Muscle of back (tissue), 11 donors: ENCODE measurements around the gene BTBD16. TPM values are rescaled to one million over a fixed set of nuclear protein-coding genes. Genes with fewer than 3 reads are reported as not detected.
A peak's percentile ranks its signal among the peaks of the same experiment; 100 is the strongest.

Source experiments
- DNase-seq, 3 donors: peaks; one replicate each; pipeline versions ENCODE4 v3.0.0 to v3.0.0-alpha.2; 2013
- polyA plus RNA-seq, 10 donors: library from polyadenylated mRNA; unstranded; fragments of 120-200 nt; gene quantifications; one replicate each; pipeline ENCODE4 v1.2.1, GENCODE V29; 2013; ENCODE audit not compliant: insufficient read length in 10 of 10

Gene BTBD16
- polyA plus RNA-seq, 10 donors: 0.07 to 0.43 (median 0.31) TPM; not detected in 5

DNA sequence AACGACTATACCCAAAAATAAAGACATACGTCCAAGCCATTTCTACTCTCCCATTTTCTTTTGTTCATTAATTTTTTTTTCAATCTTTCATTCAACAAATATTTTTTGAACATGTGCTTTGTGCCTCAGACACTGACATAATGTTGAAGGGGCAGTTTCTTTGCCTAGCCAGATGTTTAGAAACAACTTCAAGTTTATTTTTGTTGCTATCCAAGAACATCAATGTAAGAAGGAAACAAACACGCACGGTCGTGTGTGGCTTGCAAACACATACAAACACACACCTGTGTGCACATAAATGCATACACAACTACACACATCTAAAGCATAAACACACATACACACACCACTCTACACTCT is 39.9 kb downstream of the BTBD16 start:
- DNase-seq: no peak

GRCh38 chr10:122311716-122312115 is 40.6 kb downstream of the BTBD16 start:
- no peak for DNase-seq

GRCh38 chr10:122316224-122316884 is 45.3 kb downstream of the BTBD16 start:
- DNase-seq: no peak

- DNase-seq: no peak
Measured at GRCh38 chr10:122321960-122322359, 50.9 kb downstream of the BTBD16 start.

GRCh38 chr10:122323189-122323588 is 52.1 kb downstream of the BTBD16 start:
- no peak for DNase-seq

DNA sequence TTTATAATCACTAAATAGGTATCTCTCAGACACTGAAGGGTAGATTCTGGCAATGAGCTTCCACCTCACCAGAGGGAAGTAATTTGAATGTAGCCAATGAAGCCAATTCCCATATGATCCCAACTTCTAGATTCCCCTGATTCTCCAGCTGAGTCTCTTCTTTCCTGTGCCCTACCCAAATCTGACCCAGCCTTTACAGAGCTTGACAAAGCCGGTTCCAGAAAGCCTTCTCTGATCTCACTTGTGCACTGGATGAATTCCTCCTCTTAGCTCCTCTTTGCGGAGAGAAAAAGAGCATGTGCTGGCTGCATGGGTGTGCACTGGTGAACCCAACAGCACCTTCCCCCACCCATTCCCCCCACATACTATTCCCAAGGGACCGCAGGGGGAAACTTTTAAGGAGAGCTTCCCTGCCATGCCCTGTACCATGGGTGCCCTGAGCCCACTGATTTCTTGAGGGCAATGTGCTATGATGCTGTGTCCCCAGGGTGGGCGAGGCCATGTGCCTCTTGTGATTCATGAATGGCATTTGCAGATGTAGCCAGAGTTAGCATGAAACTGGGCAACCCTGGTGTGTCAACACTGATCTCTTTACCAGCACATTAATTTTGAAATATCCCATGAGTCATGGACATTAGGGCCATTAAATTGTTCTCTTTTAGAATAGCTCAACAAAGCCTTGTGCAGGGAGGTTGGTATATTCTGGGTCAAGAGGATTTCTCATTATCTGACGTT is 53.0 kb downstream of the BTBD16 start:
- no peak for DNase-seq

GRCh38 chr10:122325235-122325634 is 54.1 kb downstream of the BTBD16 start:
- no peak for DNase-seq

DNA sequence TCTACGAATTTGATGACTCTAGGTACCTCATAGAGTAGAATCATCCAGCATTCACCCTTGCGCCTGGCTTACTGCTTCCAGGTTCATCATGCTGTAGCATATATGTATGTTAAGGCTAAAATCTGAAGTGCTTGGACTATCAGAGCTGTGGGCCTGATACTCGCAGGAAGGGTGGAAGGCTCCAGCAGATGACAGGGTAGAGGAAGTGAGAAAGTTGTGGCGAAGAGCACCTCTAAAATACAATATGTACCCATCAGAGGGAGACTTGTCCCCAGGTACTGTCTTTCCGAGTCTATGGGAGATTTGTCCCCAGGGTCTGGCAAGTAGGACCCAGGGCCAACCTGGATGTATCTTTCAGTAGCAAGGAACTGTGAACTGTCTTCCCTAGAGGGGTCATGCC is 55.3 kb downstream of the BTBD16 start:
- no peak for DNase-seq

GRCh38 chr10:122326806-122327205 is 55.7 kb downstream of the BTBD16 start:
- DNase-seq: no peak

GRCh38 chr10:122327237-122328206 is 56.4 kb downstream of the BTBD16 start:
- DNase-seq: no peak

GRCh38 chr10:122328676-122329075 is 57.6 kb downstream of the BTBD16 start:
- DNase-seq: no peak

DNA sequence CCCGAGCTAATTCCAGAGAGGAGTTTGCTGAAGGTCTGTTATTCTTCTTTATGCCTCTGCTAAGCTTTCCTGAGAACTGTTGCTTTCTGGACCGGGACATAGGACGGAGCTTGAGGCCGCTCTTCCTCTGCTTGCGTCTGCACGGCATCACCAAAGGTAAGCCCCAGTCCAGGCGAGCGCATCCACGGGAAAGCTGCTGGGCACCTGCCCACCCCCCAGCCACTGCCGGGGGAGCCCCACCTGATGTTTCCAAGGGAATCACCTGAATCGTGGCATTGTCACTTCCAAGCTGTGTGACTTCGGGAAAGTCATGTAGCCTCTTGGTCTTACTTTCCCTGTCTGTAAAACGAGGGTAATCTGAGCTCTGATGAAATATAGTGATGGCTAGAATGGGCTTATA is 58.3 kb downstream of the BTBD16 start:
- no peak for DNase-seq

GRCh38 chr10:122331100-122331499 is 60.0 kb downstream of the BTBD16 start:
- DNase-seq: no peak

- DNase-seq: no peak
Measured at GRCh38 chr10:122331615-122332446, 60.7 kb downstream of the BTBD16 start.

GRCh38 chr10:122333037-122333436 is 61.9 kb downstream of the BTBD16 start:
- no peak for DNase-seq

DNA sequence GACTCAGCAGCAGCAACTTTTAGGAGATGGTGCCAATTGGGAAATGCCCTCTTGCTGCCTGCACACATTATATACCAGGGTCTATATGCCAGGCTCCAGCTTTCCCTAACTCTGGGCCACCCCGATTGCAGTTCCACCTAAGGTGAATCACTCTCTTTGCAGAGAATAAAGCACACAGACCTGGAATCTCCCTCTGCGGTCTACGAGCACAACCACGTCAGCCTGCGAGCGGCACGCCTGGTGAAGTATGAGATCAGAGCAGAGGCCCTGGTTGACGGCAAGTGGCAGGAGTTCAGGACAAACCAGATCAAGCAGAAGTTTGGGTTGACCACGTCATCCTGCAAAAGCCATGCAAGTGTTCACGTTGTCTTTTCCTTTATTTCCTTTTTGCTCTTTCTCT is 65.2 kb downstream of the BTBD16 start:
- DNase-seq: no peak

- DNase-seq: no peak
Measured at GRCh38 chr10:122336961-122337360, 65.9 kb downstream of the BTBD16 start.

GRCh38 chr10:122338609-122339441 is 67.7 kb downstream of the BTBD16 start:
- no peak for DNase-seq

- DNase-seq: peak; percentile 9 to 46 (median 32)
Measured at GRCh38 chr10:122341141-122341810, 70.2 kb downstream of the BTBD16 start.
